UCSD-AML1 (cell line): ENCODE data around the gene ZNF333.
"Not testable (repeated sequence)": the region's sequence is repeated elsewhere in the genome, so short reads cannot be mapped to it uniquely, and the experiment has no call there.

Experiments used
- DNase-seq: peaks from one replicate; lab custom pipeline; 2025; ENCODE audit not compliant: unreplicated experiment; lab: John Stamatoyannopoulos, UW

ZNF333 gene

GRCh38 chr19:14695471-14695870 lies 5.6 kb downstream of the ZNF333 start:
- DNase-seq: no peak

- no peak for DNase-seq
These were observed 9.8 kb downstream of the ZNF333 start for GRCh38 chr19:14699641-14700040.

GRCh38 chr19:14700711-14701375 lies 11.0 kb downstream of the ZNF333 start:
- no peak for DNase-seq

- no peak for DNase-seq
These were observed 14.0 kb downstream of the ZNF333 start for GRCh38 chr19:14703833-14704232.

- no peak for DNase-seq
These were observed 14.6 kb downstream of the ZNF333 start for GRCh38 chr19:14704450-14704849.

- no peak for DNase-seq
These were observed 26.0 kb downstream of the ZNF333 start for GRCh38 chr19:14715841-14716240.

GRCh38 chr19:14718522-14719116 lies 28.8 kb downstream of the ZNF333 start:
- no peak for DNase-seq

GRCh38 chr19:14719162-14719561 lies 29.3 kb downstream of the ZNF333 start:
- no peak for DNase-seq

- DNase-seq: no peak
These were observed 32.3 kb downstream of the ZNF333 start for GRCh38 chr19:14722127-14722526.

- DNase-seq: no peak
These were observed 38.7 kb downstream of the ZNF333 start for GRCh38 chr19:14728595-14728994.

- no peak for DNase-seq
These were observed 41.4 kb downstream of the ZNF333 start for GRCh38 chr19:14731200-14731599.

GRCh38 chr19:14732510-14732909 lies 42.7 kb downstream of the ZNF333 start:
- DNase-seq: no peak

- no peak for DNase-seq
These were observed 43.7 kb downstream of the ZNF333 start for GRCh38 chr19:14733574-14733973.

- DNase-seq: no peak
These were observed 46.1 kb downstream of the ZNF333 start for GRCh38 chr19:14735915-14736314.

GRCh38 chr19:14746886-14747285 lies 57.0 kb downstream of the ZNF333 start:
- no peak for DNase-seq

GRCh38 chr19:14748601-14749000 lies 58.8 kb downstream of the ZNF333 start:
- DNase-seq: no peak

GRCh38 chr19:14758816-14759215 lies 69.0 kb downstream of the ZNF333 start:
- DNase-seq: no peak

- DNase-seq: no peak
These were observed 71.8 kb downstream of the ZNF333 start for GRCh38 chr19:14761607-14762006.

- no peak for DNase-seq
These were observed 72.3 kb downstream of the ZNF333 start for GRCh38 chr19:14762111-14762510.

- no peak for DNase-seq
These were observed 73.8 kb downstream of the ZNF333 start for GRCh38 chr19:14763497-14764145.

- no peak for DNase-seq
These were observed 74.6 kb downstream of the ZNF333 start for GRCh38 chr19:14764401-14764800.

- DNase-seq: not testable (repeated sequence)
These were observed 75.6 kb downstream of the ZNF333 start for GRCh38 chr19:14765403-14765802.
